T47D (cell line): ENCODE data around the gene COG7.
"Not testable (repeated sequence)": the region's sequence is repeated elsewhere in the genome, so short reads cannot be mapped to it uniquely, and the experiment has no call there.

Experiments
- DNase-seq, 2 experiments: peaks; one replicate each; pipeline versions ENCODE4 v3.0.0 to v3.0.0-alpha.2; 2011 to 2012; ENCODE audit warnings: low read depth in 1 of 2, low spot score in 1 of 2
- JUND ChIP-seq: IDR thresholded peaks from 2 replicates; pipeline ENCODE4 v1.6.1; 2012; ENCODE audit warnings: low read depth
- in situ Hi-C: cut with HindIII; loops from 2 replicates; pipeline ENCODE4 v1.10.0; 2016; ENCODE audit warnings: low sequenced_read_pairs, low pct_unique_long_range_greater_than_20kb

Gene COG7

DNA sequence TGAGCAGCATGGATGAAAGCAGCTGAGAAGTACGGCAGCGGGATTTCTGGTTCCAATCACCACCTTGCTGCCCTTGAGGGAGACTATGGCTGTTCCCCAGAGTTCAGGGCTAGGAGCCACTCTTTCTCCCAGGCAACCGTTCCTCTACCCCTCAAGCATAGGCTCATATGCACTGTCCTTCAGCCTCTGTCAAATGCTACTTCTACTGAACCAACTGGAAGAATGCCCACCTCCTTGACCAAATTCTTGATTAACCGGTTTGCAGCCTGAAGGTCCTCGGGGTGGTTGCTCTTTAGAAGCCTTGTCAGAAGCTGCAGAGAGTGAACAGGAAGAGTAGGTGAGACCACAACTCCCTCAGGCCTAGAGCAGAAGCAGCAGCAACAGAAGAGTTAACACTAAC, 33.5 kb upstream of the COG7 start:
- peak in 1 of 2 experiments; percentile 68 for DNase-seq
- in situ Hi-C loops = no loop called here
- TF ChIP-seq JUND = no peak

GRCh38 chr16:23485841-23486240, 32.9 kb upstream of the COG7 start:
- in situ Hi-C loops = no loop called here
- no peak for TF ChIP-seq JUND
- no peak for DNase-seq

DNA sequence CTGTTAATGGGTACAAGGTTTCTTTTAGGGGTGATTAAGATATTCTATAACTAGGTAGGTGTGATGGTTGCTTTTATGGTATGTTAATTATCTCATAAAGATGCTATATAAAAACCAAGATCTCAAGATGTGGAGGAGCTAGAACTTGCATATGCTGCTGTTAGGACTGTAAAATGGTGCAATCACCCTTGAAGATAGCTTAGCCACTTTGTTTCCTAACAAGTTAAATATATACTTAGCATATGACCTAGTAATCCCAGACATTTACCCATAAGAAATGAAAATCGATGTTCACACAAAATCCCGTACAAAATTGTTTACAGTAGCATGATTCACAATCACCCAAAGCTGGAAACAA, 32.2 kb upstream of the COG7 start:
- in situ Hi-C loops = no loop called here
- no peak for TF ChIP-seq JUND
- DNase-seq = no peak

DNA sequence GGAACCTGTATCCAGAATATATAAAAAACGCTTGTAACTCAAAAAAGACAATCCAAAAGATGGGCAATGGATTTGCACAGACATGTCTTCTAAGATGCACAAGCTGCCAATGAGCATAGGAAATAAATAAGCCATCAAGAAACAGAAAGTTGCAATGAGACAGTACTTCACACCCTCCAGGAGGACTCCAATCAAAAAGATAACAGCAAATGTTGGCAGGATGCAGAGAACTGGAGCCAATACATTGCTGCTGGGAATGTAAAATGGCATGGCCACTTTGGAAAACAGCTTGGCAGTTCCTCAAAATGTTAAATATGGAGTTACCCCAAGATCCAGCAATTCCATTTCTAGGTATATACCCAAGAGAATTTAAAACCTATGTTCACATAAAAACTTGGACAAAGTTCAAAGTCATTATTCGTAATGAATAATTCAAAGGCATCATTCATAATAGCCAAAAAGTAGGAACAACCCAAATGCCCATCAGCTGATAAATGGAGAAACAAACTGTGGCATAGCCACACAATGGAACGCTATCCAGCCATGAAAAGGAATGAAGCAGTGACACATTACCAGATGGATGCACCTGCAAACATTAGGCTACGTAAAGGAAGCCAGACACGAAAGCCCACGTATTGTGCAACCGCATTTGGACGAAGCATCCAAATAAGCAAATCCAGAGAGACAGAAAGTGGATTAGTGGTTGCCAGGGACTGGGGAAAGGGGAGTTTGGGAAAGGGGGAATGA, 31.7 kb upstream of the COG7 start:
- TF ChIP-seq JUND = no peak
- in situ Hi-C loops = no loop called here
- DNase-seq = no peak

GRCh38 chr16:23483492-23483891, 30.5 kb upstream of the COG7 start:
- DNase-seq, in situ Hi-C loops: not testable (repeated sequence)

DNA sequence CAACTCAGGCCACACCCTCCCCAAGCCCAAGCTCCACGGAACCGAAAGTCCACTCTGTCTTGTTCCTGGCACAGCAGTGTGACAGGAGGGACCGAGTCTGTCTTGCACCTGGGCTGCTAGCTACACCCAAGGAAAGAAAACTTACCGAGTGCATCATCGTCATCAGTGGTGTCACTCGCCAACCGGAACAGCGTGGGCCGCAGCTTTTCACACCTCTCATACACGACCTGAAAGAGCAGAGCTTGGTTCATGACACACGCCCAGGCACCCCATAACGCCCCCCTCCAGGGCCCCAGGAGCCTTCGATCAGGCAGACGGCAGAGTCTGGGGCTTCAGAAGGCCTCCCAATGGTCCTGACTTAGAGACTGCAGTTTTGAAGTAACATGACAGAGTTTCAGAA, 29.8 kb upstream of the COG7 start:
- in situ Hi-C loops = no loop called here
- no peak for DNase-seq
- no peak for TF ChIP-seq JUND

DNA sequence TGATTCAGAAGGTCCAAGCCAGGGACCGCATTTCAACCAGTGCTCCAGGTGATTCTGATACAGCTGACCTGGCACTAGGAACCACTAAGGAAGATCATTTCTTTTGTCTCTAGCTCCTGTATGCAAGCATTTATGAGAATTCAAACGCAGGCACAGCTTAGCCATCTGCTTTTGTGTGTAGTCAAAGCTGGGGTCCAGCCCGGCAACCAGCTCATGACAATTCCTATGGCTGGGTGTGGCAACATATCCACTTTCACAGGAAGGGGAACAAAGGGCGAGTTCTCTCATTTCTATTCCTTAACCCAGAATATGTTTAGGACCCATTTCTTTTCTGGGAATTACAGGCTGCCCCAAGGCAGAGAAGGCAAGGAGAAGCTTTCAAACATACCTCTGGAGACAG, 27.3 kb upstream of the COG7 start:
- TF ChIP-seq JUND = no peak
- DNase-seq = no peak
- in situ Hi-C loops = no loop called here

DNA sequence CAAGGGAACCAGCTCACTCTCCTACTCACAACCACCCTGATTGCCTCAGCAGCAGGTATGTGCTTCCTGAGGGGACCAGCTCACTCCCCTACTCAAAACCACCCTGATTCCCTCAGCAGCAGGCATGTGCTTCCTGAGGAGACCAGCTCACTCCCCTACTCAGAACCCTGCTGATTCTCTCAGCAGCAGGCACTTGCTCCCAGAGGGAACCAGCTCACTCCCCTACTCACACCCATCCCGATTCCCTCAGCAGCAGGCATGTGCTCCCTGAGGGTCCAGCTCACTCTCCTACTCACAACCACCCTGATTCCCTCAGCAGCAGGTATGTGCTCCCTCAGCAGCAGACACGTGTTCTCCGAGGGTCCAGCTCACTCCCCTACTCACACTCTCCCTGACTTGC, 26.1 kb upstream of the COG7 start:
- no peak for TF ChIP-seq JUND
- DNase-seq = no peak
- in situ Hi-C loops = no loop called here

- DNase-seq = no peak
- TF ChIP-seq JUND = no peak
- in situ Hi-C loops = no loop called here
These were observed 25.6 kb upstream of the COG7 start for GRCh38 chr16:23478566-23478965.

- in situ Hi-C loops = no loop called here
- no peak for DNase-seq
- TF ChIP-seq JUND = no peak
These were observed 23.3 kb upstream of the COG7 start for GRCh38 chr16:23476289-23476688.

DNA sequence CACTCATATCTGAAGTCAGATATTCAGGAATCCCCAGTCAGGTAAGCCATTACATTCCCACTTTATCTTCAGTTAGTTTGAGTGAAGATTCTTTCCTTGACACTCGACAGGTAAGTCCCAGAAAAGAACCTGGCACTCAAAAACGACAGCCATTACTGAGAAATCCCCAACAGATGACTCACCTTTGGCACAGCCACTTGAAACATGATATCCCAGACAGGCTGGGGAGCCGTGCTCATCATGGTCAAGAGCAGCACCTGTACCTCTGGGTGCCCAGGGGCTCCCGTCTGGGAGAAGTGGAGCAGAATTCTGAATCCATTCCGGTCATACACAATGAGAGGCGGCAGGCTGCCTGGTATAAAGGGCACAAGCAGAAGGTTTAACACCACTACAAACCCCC, 16.8 kb upstream of the COG7 start:
- TF ChIP-seq JUND = no peak
- DNase-seq = peak in 1 of 2 experiments; percentile 45
- in situ Hi-C loops = no loop called here

DNA sequence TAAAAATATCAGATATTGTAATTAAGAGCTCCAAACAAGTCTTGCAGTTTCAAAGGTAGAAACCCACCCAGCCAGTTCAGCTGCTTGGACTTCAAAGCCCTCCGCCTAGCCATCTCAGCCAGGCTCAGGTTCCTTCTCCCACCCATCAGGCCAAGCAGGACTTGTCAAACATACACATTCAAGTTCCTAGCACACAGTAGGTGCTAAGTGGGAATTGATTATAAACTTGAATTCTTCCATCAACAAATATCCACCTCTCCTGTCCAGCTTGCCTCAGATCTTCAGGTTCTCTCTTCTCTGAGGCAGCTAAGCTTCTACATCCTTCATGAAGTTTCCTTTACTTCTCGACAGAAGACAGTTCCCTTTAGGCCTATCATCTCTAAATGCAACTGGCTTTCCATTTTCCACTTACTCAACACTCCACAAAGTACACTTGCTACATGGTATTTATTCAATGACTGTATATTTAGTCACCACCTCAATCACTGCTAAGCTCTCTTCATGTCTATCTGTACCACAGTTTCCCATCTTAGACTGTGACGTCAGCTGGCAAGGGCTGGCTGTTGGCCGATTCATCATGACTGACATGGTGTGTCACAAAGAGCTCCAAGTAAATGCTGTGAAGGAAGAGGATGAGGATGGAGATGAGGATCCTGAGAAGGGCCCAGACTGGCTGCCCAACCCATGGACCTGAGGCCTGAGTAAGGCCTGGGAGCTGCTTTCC, 13.3 kb upstream of the COG7 start:
- in situ Hi-C loops = no loop called here

DNA sequence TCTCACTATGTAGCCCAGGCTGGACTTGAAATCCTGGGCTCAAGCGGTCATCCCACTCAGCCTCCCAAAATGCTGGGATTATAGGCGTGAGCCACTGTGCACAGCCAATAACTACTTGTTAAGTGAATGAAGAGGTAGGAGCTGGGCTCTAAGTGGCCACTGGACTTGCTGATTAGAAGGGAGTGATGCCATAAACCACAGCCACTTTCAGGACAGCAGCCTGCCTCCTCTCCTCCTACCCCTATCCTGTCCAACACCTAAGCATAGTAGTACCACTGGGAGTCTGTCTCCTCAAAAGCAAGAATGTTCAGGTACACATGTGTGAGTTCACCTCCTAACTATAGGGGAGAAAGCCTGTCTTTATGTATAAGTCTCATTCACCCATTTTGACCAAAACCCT, 12.2 kb upstream of the COG7 start:
- TF ChIP-seq JUND = no peak

More for the DNA sequence above, 13.3 kb upstream of the COG7 start:
- no peak for DNase-seq
- TF ChIP-seq JUND = no peak

More for the DNA sequence above, 12.2 kb upstream of the COG7 start:
- in situ Hi-C loops = no loop called here
- no peak for DNase-seq
